GM21367 (cell line): ENCODE data around the gene CEP350.
"Not testable (repeated sequence)": the region's sequence is repeated elsewhere in the genome, so short reads cannot be mapped to it uniquely, and the experiment has no call there.

Source experiments
- ATAC-seq: cut with Tn5 transposase; IDR thresholded peaks from one replicate; pipeline ENCODE4 v1.9.1; 2021; ENCODE audit not compliant: unreplicated experiment

The CEP350 gene

DNA sequence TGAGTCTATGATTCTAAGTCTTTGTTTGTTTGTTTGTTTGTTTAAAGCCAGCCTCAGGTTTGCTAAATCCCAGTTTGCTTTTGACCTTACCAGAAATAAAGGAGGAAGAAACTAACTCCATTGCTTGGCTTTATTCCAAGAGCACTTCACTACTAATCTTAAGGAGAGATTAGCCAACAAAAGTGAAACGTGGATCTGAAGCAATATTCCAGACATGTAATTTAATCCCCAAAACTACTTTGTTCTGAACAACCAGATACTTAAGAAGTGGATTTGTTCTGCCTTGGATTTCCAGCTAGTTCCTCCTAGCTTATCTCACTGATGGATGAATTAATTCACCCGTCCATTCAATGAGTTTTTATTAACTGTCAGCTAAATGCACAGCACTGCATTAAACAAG is 15.9 kb upstream of the CEP350 start:
- no peak for ATAC-seq

- ATAC-seq = no peak
Observed at GRCh38 chr1:179939941-179940340, 14.7 kb upstream of the CEP350 start.

DNA sequence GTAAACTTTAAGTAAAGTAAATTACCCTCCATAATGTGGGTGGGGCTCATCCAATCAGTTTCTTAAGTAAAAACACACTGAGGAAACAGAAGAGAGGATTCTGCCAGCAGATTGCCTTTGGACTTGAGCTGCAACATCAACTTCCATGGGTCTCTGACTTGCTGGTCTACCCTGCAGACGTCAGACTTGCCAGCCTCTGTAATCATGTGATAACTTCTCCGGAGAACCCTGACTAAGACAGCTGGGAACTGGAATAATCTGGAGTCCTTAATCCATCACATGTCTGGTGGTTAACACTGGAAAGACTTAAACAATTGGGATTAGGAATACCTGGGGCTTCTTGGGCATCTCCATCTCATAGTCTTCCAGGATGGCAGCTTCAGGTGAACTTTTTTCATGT is 13.2 kb upstream of the CEP350 start:
- no peak for ATAC-seq

DNA sequence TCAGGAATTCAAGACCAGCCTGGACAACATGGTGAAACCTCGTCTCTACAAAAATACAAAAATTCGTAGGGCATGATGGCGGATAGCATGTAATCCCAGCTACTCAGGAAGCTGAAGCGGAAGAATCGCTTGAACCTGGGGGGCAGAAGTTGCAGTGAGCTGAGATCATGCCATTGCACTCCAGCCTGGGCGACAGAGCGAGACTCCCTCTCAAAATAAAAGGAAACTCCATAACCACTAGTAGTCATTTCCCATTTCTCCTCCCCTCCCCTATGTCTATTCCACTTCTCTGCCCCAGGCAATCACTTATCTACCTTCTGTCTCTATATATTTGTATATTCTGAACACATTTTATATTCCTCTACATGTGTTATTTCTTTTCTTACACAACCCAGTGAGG is 4.0 kb upstream of the CEP350 start:
- no peak for ATAC-seq

DNA sequence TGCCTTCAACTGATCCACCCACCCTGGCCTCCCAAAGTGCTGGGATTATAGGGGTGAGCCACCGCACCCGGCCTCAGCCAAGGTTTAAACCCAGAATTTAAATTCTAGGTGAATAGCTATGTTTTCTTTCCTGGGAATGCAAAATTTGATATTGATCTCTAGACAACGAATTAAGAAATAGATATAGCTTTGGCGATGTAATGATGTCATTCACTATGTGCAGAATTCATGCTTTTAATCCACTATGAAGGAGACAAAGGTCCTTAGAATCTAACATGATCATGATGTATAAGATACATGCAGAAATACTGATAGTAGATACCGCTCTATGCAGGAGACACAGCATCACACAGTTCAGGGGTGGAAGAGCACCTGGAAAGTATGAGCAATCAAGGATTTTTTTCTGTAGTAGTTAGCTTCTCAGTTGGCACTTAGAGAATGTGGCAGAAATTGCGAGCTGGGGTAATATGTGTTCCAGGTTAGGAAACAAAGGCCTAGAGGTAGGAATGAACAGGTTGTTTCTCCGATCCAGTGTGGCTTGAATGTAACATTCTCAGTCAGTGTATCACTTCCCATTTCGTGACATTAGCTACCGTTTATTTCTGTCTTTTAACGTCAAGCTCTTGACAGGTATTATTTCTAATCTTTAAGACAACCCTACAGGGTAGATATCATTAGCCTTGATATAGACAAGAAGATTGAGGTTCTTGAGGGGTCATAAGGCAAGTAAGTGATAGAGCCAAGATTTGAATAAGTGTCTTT is 3.0 kb upstream of the CEP350 start:
- no peak for ATAC-seq

- ATAC-seq = no peak
Observed at GRCh38 chr1:179952186-179952585, 2.4 kb upstream of the CEP350 start.

GRCh38 chr1:179953974-179954492 is 577 bp upstream of the CEP350 start:
- peak; percentile 15 for ATAC-seq

DNA sequence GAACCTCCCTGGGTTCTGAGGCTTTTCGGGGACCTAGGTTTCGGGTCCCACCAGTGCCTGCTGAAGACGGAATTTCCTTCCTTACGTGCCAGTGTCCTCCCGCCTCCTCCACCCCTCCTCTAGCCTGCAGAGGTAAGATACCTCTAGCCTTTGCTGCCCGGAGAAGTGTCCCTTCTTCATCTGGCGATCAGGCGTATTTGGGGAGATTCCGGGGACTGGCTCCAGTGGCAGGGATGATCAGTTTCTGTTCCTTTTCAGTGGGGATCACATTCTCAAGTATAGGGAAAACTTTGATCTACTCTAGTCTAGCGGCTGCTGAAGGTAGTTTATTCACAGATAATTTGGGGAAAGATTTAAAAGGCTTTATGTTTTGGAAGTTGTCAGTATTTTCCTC is 674 bp downstream of the CEP350 start:
- no peak for ATAC-seq

DNA sequence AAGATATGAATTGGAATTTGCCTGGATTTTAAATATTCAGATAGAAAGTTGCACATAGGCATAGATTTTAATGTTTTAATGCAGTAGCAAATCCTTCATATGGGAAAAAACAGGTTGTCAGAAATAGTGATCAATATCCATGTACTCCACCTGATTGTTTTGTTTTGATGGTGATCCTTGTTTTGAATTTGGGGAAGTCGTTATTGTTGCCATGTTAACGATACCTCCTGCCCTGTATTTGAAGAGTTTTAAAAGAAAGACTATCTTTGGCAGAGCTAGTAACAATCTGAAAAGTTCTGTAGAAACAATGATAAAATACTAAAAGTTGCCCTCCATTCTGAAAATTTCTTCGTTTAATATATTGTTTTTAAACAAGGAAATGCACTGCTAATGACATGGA is 1.1 kb downstream of the CEP350 start:
- ATAC-seq = no peak

DNA sequence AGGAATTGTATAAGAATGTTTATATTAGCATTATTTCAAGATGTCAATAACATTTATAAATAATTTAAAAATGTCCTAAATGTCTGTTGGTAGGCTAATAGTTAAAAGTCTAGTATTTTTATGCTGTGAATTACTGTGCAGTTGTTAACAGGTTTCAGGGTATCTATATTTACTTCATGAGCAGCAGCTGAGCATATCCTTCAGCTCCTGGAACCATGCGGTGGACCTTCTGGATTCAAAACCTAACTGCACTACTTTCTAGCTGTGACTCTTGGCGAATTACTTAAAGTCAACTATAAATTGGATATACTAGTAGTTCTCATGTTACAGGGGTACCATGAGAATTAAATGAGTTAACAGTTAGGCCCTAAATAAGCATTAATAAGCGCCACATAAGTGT is 3.7 kb downstream of the CEP350 start:
- no peak for ATAC-seq

GRCh38 chr1:179962168-179962567 is 7.6 kb downstream of the CEP350 start:
- not testable (repeated sequence) for ATAC-seq

GRCh38 chr1:179966551-179966950 is 11.9 kb downstream of the CEP350 start:
- no peak for ATAC-seq

- ATAC-seq = no peak
Observed at GRCh38 chr1:179968284-179968993, 13.8 kb downstream of the CEP350 start.

- no peak for ATAC-seq
Observed at GRCh38 chr1:179968994-179969919, 14.6 kb downstream of the CEP350 start.

- no peak for ATAC-seq
Observed at GRCh38 chr1:179969962-179970361, 15.4 kb downstream of the CEP350 start.

DNA sequence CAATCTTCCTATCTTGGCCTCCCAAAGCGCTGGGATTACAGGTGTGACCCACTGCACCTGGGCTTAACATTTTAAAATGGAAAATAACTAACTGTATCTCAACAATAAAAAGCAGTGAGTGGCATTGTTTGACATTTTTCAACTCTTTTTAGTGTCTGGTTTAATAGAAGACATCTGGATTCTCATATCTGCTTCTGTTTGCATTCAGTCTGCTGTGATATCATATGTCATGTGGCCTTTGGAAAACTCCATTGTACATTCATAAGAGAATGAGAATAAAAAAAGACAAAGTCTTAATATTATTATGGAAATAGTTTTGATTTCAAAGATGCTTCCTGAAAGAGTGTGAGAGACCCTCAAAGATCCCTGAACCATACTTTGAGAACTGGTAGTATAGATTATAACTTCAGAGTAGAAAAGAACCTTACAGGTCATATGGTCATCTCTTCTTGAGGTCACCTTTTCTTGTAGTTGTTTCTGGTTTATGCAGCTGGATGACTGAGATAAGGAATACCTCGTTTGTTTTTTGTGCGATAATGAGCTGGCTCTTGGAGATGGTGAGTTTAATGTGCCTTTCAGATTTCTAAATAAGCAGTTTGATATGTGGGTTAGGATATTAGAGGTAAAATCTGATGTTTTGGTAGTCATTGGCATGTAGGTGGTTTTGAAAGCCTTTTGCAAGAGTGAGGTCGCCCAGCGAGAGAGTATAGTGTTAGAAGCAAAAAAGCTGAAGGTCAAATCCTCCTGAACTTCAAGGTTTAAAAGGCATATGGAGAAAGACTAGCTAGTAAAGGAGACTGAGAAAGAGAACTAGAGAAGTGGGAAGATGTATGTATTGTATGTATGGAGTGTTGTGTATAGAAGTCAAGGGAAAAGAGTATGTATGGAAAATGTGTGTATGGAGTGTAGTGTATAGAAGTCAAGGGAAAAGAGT is 17.2 kb downstream of the CEP350 start:
- ATAC-seq = no peak

GRCh38 chr1:179973198-179974110 is 18.8 kb downstream of the CEP350 start:
- no peak for ATAC-seq

DNA sequence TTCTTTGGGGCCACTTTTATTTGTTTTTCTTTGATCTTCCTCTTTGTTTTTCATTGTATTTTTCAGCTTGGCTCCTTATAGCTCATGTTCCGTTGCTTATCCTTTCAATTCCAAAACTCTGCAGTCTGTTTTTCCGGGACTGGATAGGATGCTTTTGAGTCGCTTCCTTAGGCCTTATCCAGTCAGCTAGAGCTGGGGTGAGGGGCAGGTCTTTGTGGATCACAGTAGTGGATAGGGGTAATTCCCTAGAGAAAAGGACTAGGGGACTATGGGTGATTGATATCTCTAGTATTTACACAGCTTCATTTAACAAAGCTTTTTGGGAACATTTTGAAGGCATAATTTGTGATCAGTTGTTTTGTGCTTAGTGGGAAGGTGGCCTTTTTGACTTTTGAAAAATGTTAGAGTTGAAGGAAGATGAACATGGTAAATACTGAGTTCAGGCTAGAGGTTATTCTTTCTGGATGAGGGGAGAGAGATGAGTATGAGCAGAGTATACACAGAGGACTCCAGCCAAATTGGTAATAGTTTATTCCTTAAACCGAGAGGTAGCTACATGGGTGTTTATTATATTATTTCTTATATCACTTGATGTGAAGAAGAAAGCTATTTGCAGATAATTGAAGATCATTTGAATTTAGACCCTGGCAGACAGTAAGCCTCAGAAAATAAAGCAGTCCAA is 22.5 kb downstream of the CEP350 start:
- no peak for ATAC-seq
